NCI-H510A (cell line): ENCODE measurements around the gene TTI1.
"Not testable (repeated sequence)": the region's sequence is repeated elsewhere in the genome, so short reads cannot be mapped to it uniquely, and the experiment has no call there.

Source experiments
- DNase-seq: peaks from one replicate; lab custom pipeline; 2025; lab: John Stamatoyannopoulos, UW

Gene TTI1

DNA sequence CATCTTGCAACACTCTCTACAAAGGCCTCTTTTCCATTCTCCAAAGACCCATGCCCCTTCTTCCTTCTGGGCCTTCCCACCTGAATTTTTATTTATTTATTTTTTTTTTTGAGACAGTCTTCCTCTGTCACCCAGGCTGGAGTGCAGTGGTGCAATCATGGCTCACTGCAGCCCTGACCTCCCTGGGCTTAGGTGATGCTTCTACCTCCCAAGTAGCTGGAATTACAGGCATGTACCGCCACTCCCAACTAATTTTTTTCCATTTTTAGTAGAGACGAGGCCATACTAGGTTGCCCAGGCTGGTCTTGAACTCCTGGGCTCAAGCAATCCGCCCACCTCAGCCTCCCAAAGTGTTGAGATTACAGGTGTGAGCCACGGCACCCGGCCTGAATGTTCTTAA lies 23.8 kb downstream of the TTI1 start:
- not testable (repeated sequence) for DNase-seq

DNA sequence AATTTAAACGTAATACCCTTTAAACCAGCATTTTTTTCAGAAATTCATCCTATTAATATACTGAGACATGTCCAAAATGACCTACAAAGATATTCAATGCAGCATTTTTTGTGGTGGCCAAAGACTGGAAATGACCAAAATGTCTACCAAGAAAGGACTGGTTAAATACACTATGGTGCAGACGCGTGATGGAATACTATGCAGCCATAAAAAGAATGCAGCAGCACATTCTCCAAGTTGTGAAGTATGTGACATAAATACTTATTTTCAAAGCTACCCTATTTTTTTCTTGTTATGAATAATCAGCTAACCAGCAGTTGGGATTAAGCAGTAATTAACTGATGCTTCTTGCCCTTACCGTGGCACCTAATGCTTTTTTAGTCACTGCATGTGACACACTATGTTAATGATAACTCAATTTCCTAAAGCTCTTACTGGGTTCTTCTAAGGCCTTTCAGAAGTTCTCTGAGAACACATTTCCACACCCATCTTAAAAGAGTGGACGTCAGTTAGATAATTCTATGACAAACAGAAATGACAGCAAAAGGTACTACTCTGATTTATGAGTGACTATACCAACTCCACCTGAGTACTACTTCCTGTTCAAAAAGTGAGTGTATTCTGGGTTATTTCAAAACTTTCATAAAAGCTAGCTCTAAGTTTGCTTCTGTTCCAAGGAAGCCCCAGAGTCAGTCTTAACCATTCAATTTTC lies 24.9 kb downstream of the TTI1 start:
- no peak for DNase-seq

DNA sequence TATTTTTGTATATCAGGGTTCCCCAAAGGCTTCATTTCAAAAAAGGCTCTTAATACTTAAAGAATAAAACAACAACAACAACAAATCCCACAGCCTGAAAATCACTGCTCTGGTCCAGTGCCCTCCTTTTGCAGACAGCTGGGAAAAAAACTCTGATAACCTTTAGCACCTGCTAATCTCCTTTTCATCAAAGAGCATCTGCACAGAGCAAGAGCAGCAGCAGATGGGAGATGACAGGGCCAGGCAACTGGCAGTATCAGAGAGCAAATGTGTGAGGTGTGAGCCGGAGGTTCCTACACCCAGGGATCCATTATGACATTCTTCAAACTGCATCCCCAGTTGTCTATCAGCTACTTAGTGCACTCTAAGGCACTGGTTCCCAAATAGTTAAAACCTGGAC lies 25.7 kb downstream of the TTI1 start:
- no peak for DNase-seq

DNA sequence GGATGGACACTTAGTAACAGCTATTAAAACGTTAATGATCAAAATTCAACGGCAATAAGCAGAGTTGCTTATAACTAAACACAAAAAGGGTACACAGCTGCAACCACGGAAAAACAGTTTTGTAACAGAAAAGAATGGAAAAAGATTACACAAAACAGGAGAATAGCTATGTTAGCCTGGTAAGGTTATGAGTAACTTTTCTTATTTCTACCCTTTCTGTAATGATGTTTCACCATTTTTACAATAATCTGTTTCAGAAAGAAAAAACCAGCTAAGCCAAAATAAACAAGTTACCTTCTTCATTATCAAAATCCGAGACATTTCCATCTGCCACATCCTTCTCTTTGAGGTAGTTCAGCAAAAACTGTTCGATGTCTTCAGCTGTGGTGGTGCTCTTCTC lies 27.4 kb downstream of the TTI1 start:
- DNase-seq, result no peak

DNA sequence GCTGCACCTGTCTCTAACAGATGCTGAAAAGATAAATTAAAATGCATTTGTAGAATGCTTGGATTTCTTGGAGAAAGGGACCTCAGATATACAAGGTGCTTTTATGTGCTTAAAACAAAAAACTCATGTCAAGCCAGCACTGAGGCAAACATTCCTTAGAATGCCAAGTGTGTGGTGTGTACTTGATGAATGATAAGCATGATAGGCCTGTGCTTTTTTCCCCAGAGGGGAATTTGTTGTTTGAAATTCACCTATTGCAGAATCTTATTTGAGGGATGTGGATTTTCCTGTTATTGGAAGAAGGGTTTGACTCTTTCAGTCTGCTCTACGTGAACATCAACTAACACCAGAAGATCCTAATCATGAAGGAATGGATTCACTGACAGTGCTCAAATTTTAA lies 28.8 kb downstream of the TTI1 start:
- DNase-seq, result no peak

DNA sequence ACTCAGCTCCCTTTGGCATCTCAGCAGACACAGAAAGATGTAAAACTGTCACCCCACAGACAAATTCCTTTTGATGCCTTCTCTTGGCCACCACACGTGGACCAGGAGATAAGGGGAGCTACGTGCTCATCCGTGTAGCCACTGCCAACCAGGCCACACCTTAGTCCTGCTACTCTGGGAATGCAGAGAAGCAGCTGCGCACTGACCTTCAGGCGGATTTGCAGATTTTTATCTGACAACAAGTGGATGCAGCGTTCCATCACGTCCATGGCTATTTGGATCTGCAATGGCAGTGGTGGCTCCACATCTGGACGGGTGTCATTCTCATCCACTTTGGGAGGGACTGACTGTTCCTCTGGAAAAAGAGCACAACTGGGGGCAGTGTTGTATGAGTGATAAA lies 30.8 kb downstream of the TTI1 start:
- no peak for DNase-seq

DNA sequence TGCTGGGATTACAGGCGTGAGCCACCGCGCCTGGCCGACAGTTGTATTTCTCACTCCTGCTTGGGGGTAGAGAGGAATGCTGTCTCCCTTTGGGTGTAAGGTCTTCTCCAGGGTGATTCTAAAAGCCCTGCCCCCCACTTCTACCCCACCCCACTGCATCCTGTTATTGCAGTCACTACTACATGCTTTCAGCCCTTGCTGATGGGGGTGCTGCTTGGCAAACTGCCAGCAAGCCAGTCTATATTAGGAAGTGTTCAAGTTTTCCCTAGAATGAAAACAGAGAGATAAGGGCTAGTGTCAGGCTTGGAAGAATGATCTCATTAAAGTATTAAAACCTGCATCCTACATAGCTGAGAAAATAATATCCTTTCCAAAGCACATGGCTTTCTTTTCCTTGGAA lies 31.3 kb downstream of the TTI1 start:
- DNase-seq, result no peak

DNA sequence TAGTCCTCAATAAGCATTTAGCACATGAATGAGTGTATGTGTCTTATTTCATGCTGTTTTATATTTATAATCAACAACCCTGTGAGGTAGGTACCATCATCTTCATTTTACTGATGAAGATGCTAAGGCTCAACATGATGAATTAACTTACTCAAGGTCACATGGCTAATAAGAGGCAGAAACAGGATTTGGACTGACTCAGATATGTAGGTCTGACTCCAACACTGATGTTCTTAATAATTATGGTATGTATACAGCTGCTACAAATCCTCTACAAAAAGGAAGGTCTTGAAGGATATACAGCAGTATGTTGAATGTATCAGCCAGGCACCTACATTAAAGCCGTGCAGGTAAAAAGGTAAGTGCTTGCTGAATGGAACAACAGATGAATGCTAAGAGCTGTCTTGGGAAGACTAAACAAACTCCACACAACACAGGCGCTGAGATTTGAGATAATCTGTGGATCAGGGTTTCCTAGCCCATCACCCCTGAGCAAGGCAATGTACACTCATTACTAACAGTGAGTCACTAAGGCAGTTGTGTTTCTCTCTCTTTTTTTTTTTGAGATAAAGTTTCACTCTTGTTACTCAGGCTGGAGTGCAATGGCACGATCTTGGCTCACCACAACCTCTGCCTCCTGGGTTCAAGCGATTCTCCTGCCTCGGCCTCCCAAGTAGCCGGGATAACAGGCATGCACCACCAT lies 31.9 kb downstream of the TTI1 start:
- no peak for DNase-seq

DNA sequence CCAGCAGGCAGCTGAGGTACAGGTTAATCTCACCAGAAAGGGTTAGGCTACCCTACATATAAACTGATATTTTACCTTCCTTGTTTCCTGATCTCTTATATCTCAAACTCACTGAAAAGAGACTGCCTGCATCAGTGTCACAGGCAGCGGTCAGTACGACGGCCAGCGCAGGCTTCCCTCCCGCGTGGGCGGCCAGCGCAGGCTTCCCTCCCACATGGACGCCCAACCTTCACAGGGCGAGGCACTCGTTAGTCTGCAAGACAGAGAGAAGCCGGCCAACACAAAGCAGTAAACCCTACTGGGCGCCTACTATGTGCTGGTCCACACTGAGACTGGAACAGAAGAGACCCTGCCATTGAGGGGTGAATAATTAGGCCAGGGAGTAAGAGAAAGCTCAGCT lies 33.0 kb downstream of the TTI1 start:
- no peak for DNase-seq

DNA sequence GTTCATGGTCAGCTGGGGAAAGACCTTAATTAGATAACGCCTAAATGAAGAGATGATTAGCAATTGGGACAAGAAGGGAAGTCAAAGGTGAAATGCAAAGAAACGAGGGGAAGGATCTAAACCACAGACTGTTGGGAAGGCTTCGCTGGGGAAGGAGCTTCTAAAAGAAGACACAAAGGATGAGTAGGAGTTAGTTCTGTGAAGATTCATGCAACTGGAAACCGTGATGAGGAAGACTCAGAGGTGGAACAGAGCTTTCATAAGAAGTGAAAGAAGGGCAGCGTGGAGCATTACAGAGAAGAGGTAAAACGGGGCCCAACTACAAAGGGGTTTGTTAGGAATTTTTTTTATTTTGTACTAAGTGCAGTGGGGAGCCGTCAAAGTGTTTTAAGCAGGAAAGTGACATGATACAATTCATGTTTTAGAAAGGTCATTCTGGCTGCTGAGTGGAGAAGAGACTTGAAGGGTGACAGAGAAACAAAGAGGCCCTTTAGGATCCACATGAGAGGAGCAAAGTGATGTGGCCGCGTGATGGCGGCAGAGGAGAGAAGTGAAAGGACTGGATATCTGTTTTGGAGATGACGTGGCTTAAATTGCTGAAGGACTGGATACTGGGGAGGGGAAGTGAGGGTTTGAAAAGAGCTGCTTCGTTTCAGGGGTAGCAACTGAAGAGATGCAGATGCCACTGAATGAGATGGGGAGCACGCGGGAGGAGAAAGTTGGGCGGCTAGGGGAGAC lies 33.6 kb downstream of the TTI1 start:
- DNase-seq, result no peak

DNA sequence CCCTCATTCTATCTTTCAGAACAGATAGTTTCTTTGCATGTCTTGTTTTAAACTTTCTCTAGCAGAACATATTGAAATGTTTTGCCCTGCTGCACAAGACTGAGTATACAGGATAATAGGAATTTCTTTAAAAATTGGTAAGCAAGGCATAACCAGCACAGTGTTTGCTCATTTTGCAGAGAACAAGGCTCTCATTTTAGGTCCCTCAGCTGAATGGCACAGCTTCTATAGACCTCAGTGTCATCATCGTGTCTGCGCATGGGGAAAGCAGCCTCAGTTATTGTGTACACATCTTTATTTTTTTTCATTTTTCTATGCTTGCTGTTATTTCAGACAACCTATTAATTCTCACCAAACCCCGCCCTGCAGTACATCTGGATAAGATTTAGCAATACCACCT lies 35.7 kb downstream of the TTI1 start:
- no peak for DNase-seq

DNA sequence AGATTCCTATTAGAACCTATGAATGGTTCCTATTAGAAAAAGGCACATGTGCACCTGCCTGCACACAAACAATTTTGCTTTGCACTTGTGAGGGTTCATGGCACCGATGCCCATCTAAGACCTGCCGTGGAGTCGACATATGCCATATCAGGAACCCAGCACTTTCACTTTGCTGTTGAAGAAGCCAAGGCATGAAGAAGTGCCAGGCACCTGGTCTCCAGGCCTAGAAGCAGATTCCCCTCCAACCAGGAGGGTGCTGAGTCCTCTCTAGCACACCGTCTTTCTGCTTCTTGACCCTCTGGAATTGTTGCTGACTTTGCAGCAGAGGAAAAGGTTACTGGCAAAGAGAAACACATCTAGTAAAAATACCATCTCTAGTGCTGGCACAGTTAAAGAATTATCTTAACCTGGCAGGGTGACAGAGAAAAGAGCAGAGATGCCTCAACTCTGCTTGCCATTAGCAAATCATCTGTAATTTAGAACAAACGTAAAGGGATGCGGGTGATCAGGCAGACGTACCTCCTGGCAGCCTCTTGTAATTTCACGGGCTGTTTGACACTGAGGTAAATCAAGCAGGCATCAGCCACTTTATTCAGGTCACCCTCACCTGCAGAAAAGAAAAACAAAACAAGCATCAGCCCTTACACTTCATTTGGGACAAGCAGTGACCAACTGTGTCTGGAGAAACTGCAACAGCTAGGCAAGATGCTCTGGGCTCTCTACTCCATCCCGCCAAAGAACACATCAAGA lies 37.2 kb downstream of the TTI1 start:
- peak; percentile 12 for DNase-seq

DNA sequence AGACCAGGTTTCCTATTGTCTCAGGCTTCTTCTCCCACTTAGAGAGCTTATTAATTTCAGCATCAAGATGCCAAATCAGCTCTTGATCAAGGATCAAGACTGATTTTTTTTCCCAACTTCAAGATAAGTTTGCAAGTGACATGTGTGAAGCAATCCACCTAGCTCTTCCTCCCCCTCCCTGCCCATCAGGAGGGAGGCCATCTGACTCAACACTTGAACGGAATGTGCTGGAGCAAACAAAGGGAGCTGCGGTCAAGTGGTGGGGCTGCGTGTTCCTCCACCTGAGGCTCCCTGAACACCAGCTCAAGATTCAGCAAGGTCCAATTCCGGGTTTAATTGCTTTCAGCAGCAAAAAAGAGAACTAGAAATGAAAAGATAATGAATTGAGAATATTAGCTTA lies 38.7 kb downstream of the TTI1 start:
- peak; percentile 41 for DNase-seq

DNA sequence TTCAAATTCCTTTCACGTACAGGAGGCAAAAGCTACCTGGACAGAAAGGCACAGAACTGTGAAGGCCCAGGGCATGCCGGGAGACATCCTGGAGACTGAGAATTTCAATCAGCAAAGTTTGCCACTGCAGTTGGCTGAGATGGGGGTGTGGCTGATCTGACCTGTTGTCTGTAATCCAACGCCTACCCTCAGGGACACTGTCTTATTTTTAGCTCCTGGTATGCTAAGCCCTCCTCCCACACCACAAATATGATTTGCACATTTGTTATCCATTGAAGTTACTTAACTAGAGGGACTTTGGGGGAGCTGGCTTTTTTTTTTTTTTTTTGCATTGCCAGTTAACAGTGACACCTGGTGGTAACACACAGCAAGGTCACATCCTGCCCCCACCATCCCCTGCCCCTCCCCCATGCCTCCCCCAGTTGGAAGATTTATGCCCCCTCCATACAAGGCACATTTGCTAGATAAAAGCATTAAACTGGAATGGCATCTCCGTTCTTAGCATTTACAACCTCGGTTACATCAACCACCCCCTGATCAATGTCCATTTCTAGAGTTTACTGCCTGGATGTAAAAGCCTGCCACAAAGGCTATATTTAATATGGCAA lies 40.4 kb downstream of the TTI1 start:
- DNase-seq, result no peak

DNA sequence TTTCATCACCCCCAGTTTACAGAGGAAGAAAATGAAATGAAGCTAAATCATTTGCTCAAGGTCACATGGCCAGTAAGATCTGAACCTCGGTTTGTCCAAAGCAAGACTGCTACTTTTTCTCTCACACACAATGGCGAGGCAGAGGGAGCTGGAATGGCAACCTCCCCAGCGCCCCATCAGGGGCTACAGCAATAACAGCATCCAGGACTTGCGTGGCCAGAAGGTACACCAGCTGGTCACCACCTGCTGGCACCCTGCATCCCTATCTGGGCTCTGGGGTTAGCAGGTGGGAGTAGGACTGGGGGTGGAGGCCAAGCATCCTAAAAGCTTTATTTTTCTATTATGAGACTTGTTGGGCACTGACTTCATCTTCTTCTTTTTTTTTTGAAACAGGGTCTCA lies 41.3 kb downstream of the TTI1 start:
- DNase-seq, result no peak

DNA sequence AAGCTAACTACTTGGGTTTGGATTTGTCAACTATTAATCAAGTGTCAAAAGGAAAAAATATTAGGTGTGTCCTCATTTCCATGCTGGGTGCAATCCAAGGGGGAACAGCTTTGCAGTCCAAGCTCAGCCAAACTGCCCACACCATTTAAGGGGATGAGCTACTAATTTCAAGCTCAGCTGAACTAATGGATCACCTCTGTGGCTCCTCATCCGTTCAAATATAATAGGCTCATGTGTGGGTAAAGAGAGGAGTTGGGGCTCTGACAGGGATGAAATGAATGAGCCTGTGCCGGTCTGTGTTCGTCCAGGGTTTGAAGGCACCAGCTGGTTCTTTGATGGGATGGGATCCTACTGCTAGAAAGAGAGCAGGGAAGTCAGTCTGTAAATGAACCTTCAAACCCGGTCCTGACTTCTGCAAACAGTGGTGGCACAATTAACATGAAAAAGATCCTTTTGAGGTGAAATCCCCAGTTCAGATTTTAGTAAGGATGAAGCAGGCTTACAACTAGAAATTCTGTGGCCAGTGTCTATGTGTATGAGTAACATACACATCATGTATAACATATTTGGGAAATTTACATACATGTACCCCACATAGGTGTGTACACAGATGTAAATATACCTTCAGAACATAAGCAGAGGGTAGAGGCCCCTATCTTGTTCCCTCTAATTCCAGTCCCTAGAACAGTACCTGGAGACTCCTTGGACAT lies 41.9 kb downstream of the TTI1 start:
- DNase-seq, result no peak

DNA sequence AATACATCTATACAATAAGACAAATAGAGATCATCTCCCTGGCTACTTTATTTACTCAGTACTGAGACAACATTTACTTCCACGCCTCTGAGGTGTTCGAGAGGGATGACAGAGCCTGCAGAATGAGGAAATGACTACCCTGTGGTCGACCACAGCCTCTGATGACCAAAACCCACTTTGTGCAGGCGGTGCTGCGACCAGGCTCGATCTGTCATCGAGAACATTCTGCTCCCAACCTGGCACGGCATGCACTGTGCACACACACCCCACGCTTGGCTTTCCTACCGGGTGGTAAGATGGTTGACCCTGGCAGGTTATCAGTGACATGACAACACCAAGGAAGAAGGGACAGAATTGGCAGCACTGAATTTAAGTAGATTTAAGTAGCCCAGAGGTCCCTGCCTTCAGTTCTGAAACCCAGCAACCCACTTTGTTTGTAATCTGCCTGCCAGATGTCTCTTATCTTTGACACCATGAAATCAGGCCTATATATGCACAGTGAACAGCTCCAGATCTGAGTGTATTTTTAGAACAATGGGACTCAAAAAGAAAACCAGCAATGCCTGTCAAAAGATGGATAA lies 42.6 kb downstream of the TTI1 start:
- no peak for DNase-seq

DNA sequence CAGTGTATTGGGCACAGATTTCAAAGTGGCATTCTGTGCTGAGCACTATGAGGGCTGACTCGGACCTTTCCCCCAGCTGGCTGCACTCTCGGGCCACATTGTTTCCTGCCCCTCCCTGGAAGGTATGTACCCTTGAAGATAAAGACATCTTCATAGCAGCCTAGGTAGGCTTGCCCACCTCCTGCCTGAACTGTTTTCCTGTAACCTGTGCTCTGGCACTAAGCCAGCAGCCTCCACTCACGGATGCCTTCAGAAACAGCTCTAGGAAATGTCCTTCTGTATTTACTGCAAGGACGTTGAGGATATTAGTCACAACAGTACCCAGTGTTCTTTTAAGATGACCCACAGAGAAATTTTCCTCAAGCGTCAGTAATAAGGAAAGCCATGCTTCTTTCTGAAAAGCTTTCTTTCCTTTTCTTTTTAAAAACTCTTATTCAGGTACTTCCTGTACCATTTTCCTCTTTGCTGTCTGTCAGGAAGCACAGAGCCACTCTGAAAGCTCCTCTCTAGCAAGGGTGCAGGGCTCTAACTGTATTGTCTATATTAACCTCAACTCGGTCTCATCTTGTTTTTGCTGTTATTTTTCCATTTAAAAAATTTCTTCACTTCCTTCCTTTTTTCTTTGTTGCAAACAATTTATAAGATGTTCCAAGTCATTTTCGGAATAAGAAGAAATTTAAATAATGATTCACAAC lies 43.5 kb downstream of the TTI1 start:
- DNase-seq, result no peak

DNA sequence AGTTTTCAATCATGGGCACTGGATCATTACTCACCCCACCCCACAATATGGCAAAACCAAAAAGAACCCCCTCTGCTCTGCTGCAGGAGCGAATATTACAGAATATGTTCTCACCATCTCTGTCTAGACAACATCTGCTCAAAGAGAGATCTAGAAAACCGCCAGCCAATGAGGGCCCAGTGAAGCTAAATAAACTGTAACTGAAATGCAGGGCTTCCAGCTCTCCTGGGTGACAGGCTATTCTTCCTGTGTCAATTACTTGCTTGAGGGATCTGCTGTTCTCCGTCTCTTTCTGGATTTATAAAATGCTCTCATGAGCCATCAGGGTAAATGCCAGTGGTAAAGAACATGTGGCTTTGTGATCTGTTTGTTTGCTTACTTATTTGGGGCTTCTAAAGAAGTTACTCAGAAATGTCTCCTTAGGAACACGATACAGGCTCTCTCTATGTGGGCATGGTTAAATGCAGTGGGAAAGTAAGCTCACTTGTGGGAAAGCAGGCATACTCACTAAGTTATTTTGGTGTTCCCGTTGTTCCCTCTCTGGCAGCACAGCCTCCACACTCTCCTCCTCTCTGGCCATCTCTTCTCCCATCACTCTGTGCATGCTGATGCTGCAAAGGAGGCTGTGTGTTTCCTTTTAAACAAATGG lies 44.8 kb downstream of the TTI1 start:
- DNase-seq, result no peak
